Choroid plexus epithelial cell (primary cell): ENCODE results near the gene SND1.
A peak's percentile ranks its signal among the peaks of the same experiment; 100 is the strongest.
"Not testable (repeated sequence)": the region's sequence is repeated elsewhere in the genome, so short reads cannot be mapped to it uniquely, and the experiment has no call there.

Experiments
- DNase-seq: peaks from one replicate; pipeline ENCODE4 v3.0.0-alpha.2; 2010; ENCODE audit warnings: low read depth
- H3K4me3 ChIP-seq: 2 replicates; pipeline ENCODE4 v1.5.1; 2011; ENCODE audit warnings: low read depth, mild to moderate bottlenecking, control low read depth, low read length, moderate library complexity
- TF ChIP-seq, protein P1 (sequence below): conservative IDR thresholded peaks from 2 replicates; pipeline ENCODE4 v1.5.1; 2011; ENCODE audit warnings: low read depth, mild to moderate bottlenecking, control low read depth, inconsistent platforms, low read length, moderate library complexity

Gene SND1

DNA sequence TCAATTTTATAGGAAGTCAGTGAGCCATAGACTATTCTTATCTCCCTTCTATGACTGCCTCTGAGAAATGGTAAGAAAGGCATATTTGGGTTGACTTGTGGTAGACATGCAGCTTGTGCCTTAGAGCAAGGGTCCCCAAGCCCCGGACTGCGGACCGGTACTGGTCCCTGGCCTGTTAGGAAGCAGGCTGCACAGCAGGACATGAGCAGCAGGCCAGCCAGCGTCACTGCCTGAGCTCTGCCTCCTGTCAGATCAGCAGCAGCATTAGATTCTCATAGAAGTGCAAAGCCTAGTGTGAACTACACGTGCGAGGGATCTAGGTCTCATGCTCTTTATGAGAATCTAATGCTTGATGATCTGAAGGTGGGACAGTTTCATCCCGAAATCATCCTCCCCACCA is 180.6 kb downstream of the SND1 start:
- TF ChIP-seq, protein P1, sequence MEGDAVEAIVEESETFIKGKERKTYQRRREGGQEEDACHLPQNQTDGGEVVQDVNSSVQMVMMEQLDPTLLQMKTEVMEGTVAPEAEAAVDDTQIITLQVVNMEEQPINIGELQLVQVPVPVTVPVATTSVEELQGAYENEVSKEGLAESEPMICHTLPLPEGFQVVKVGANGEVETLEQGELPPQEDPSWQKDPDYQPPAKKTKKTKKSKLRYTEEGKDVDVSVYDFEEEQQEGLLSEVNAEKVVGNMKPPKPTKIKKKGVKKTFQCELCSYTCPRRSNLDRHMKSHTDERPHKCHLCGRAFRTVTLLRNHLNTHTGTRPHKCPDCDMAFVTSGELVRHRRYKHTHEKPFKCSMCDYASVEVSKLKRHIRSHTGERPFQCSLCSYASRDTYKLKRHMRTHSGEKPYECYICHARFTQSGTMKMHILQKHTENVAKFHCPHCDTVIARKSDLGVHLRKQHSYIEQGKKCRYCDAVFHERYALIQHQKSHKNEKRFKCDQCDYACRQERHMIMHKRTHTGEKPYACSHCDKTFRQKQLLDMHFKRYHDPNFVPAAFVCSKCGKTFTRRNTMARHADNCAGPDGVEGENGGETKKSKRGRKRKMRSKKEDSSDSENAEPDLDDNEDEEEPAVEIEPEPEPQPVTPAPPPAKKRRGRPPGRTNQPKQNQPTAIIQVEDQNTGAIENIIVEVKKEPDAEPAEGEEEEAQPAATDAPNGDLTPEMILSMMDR: no peak
- H3K4me3 ChIP-seq: no peak overlapping the region
- no peak for DNase-seq

DNA sequence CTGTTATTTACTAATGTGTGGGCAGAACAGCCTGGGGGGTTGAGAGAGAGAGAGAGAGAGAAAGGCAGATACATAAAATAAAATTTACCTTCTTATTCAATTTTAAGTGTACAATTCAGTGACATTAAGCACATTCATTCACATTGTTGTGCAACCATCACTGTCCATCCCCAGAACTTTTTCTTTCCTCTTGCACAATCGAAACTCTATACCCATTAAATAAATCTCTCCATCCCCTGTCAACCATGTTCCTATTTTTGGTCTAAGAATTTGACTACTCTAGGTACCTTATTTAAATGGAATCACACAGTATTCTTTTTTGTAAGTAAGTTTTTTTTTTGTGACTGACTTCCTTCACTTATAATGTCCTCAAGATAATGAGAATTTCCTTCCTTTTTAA is 181.6 kb downstream of the SND1 start:
- peak; percentile 67 for DNase-seq
- TF ChIP-seq, protein P1: no peak
- H3K4me3 ChIP-seq: no peak overlapping the region

DNA sequence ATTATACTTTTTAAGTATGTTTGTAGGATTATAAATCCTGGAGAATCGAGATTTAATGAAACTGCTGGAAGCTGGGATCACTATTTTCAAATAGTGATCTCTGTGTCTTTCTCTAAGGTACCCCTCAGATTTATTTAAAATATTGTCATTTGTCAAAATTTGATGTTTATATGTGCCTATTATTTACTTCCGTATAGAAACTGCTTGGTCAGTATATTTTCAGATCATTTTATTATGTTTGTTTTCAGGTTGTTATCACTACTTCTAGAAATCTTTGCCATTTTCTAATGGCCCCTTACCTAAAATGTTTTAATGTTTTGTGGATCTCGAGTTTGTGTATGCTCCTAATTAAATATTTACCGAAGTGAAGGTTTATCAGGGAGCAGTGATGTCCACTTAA is 183.7 kb downstream of the SND1 start:
- no peak for DNase-seq
- TF ChIP-seq, protein P1: no peak
- no peak overlapping the region for H3K4me3 ChIP-seq

DNA sequence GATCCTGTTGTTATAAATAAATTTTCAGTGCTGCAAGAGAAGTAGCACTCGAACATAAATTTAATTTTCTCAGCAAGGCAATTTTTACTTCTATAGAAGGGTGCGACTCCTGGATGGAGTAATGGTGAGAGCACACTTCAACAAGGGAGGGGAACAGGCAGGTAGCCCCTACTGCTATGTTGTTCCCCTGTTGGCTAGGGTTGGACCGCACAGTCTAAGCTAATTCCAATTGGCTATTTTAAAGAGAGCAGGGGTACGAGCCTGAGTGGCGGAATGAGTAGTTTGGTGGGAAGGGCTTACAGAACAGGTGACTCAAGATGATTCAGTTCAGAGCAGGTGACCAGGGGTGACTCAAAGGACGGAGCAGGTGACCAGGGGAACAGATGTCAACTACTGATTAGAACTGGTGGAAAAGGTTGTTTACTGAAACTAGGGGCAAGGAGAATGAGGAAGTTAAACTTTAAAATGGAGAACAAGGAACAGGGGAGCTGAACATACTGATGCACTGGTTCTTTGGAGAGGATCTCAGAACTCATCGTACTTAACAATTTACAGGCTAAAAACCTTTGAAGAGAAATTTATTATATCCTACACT is 185.9 kb downstream of the SND1 start:
- not testable (repeated sequence) for DNase-seq, H3K4me3 ChIP-seq

DNA sequence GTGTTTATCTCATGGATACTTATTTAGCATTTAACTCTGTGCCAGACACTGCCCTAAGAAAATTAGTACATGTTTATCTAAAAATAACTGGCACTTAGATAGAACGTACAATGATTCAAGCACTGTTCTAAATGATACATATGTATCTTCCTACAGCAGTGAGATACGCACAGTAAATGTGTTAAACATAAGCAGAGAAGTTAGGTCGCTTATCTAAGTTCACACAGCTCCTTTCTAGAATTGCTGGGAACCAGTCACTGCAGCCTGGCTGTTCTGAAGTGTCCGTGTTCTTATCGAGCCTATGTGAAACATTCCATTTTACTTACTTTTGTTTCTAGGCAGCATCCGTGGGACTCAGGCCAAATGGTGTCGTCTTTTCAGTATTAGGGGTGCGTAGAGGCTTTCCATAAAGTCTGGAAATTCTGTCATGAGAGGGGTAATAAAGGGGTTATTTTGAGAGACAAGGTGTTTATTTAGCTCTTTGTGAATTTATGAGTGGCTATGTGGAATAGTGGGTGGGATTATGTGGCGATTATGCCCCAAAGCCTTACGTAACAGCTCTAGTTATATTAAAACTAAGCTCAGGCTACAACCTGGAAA is 186.9 kb downstream of the SND1 start:
- H3K4me3 ChIP-seq: no peak overlapping the region
- TF ChIP-seq, protein P1: no peak
- DNase-seq: peak; percentile 46

DNA sequence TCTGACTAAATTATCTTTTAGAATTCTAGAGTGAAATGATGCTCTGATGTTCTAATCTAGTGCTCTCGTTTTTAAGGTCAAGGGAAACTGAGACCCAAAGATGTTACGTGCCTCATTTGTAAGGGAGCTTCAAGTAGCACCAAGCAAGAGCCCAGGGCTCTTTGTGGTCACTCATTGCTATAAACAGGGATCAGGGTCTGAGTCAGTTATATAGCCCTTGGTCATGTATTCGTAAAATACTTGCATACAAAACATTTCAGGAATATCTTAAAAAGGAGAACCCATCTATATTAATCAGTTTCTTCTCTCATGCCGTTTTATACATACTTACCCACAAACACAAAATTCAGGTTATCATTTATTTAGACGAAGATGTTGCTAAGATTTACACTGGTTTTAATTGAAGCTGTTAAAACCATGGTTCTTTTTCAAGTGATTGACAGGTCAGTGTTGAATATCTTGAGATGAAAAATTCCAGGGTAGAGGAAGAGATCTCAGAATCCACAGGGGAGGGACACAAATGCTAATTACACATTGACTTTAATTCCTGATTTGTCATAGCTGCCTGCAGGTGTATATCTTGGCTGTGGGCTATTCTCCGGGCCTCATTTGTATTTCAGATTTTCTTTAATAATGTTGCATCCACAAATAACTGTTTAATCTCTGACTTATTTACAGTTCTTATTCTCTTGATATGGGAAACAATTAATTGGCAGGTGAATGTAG is 188.4 kb downstream of the SND1 start:
- TF ChIP-seq, protein P1: no peak
- H3K4me3 ChIP-seq: no peak overlapping the region
- no peak for DNase-seq

DNA sequence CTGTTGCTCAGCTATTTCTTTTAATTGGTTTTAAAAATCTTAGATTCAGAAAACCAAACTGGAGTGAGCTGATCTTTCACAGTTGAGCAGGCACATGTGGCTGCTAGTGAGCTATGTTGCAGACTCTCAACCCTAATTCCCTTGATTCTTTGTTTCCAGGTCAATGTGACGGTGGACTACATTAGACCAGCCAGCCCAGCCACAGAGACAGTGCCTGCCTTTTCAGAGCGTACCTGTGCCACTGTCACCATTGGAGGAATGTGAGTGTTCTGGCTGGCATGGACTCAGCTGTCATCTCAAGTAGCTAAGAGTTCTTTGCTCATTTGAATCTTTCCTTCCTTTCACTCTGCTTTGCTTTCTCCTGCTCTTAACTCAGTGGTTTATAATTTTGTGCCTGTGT is 192.2 kb downstream of the SND1 start:
- H3K4me3 ChIP-seq: no peak overlapping the region
- DNase-seq: no peak
- TF ChIP-seq, protein P1: no peak
